ENCODE data around the gene SCN5A.
"Not testable (repeated sequence)": the region's sequence is repeated elsewhere in the genome, so short reads cannot be mapped to it uniquely, and the experiment has no call there.

SCN5A gene

GRCh38 chr3:38576131-38576525, 73.4 kb downstream of the SCN5A start:
- DNase-seq = no peak

- no peak for DNase-seq
Observed at GRCh38 chr3:38575279-38575843, 74.1 kb downstream of the SCN5A start.

- no peak for DNase-seq
Observed at GRCh38 chr3:38574411-38575278, 74.8 kb downstream of the SCN5A start.

- DNase-seq = no peak
Observed at GRCh38 chr3:38573556-38573955, 75.9 kb downstream of the SCN5A start.

- no peak for DNase-seq
Observed at GRCh38 chr3:38573111-38573510, 76.4 kb downstream of the SCN5A start.

- no peak for DNase-seq
Observed at GRCh38 chr3:38567498-38567897, 82.0 kb downstream of the SCN5A start.

- not testable (repeated sequence) for DNase-seq
Observed at GRCh38 chr3:38566794-38567193, 82.7 kb downstream of the SCN5A start.

- no peak for DNase-seq
Observed at GRCh38 chr3:38566215-38566528, 83.3 kb downstream of the SCN5A start.

- no peak for DNase-seq
Observed at GRCh38 chr3:38565339-38566214, 83.9 kb downstream of the SCN5A start.

- DNase-seq = no peak
Observed at GRCh38 chr3:38564631-38565338, 84.7 kb downstream of the SCN5A start.

- no peak for DNase-seq
Observed at GRCh38 chr3:38563886-38564270, 85.6 kb downstream of the SCN5A start.

- no peak for DNase-seq
Observed at GRCh38 chr3:38563070-38563885, 86.2 kb downstream of the SCN5A start.

GRCh38 chr3:38562467-38562925, 87.0 kb downstream of the SCN5A start:
- DNase-seq = no peak

GRCh38 chr3:38561746-38562466, 87.6 kb downstream of the SCN5A start:
- DNase-seq = no peak

GRCh38 chr3:38560996-38561717, 88.3 kb downstream of the SCN5A start:
- no peak for DNase-seq

GRCh38 chr3:38560284-38560683, 89.2 kb downstream of the SCN5A start:
- no peak for DNase-seq

GRCh38 chr3:38558864-38559263, 90.6 kb downstream of the SCN5A start:
- DNase-seq = no peak

- DNase-seq = no peak
Observed at GRCh38 chr3:38556640-38557358, 92.7 kb downstream of the SCN5A start.

GRCh38 chr3:38555926-38556325, 93.6 kb downstream of the SCN5A start:
- no peak for DNase-seq

Measured in NCI-H526 treated with DMSO at 0.1 percent for 48 hours (cell line).